Parathyroid adenoma (tissue), 2 donors: ENCODE results near the gene RAB6A.
"Not testable (repeated sequence)": the region's sequence is repeated elsewhere in the genome, so short reads cannot be mapped to it uniquely, and the experiment has no call there.

Experiments
- H2AFZ ChIP-seq: fragments of 300-600 bp; sonication (generic); one replicate; pipeline ENCODE4 v1.7.0; 2017; ENCODE audit warnings: antibody characterized with exemption, mild to moderate bottlenecking
- H3K27ac ChIP-seq: fragments of 300-600 bp; sonication (generic); one replicate; pipeline ENCODE4 v1.7.0; 2017
- H3K27me3 ChIP-seq: fragments of 300-600 bp; sonication (generic); one replicate; pipeline ENCODE4 v1.7.0; 2017; ENCODE audit warnings: low read length; ENCODE audit not compliant: control insufficient read depth, insufficient read depth
- H3K36me3 ChIP-seq: fragments of 300-600 bp; sonication (generic); one replicate; pipeline ENCODE4 v1.7.0; 2017; ENCODE audit warnings: low read length; ENCODE audit not compliant: control insufficient read depth, insufficient read depth
- H3K4me1 ChIP-seq: fragments of 300-600 bp; sonication (generic); one replicate; pipeline ENCODE4 v1.7.0; 2017; ENCODE audit warnings: control low read depth
- H3K4me2 ChIP-seq: fragments of 300-600 bp; sonication (generic); one replicate; pipeline ENCODE4 v1.7.0; 2017; ENCODE audit warnings: low read length
- H3K4me3 ChIP-seq: fragments of 300-600 bp; sonication (generic); one replicate; pipeline ENCODE4 v1.7.0; 2017; ENCODE audit warnings: low read depth, low read length
- H3K79me2 ChIP-seq: fragments of 300-600 bp; sonication (generic); one replicate; pipeline ENCODE4 v1.7.0; 2017; ENCODE audit warnings: control low read depth
- H3K9ac ChIP-seq: fragments of 300-600 bp; sonication (generic); one replicate; pipeline ENCODE4 v1.7.0; 2017; ENCODE audit warnings: mild to moderate bottlenecking
- H3K9me3 ChIP-seq: fragments of 300-600 bp; sonication (generic); one replicate; pipeline ENCODE4 v1.7.0; 2017; ENCODE audit warnings: low read length; ENCODE audit not compliant: control insufficient read depth
- CTCF ChIP-seq: fragments of 300-600 bp; sonication (generic); IDR thresholded peaks from one replicate; pipeline ENCODE4 v1.7.0; 2017; ENCODE audit warnings: antibody characterized with exemption, mild to moderate bottlenecking
- donor health status: primary hyperparathyroidism.

The RAB6A gene

GRCh38 chr11:73757598-73757997, 3.3 kb downstream of the RAB6A start:
- Histone ChIP-seq H3K4me1 (no peaks in the 10 kb centered on the region), H2AFZ (no peak overlapping the region), H3K4me3 (no peak overlapping the region), H3K4me2 (no peak overlapping the region), H3K79me2 (peaks cover 35% of the 10 kb centered on the region), H3K36me3 (no peaks in the 10 kb centered on the region), H3K27ac (no peak overlapping the region), H3K27me3 (no peaks in the 10 kb centered on the region), H3K9me3 (no peaks in the 10 kb centered on the region), H3K9ac (no peak overlapping the region)
- TF ChIP-seq CTCF: no peak

GRCh38 chr11:73755670-73756069, 5.2 kb downstream of the RAB6A start:
- Histone ChIP-seq H3K27ac (no peak overlapping the region), H3K4me1 (no peaks in the 10 kb centered on the region), H3K4me3 (no peak overlapping the region), H3K9me3 (no peaks in the 10 kb centered on the region), H2AFZ (no peak overlapping the region), H3K4me2 (no peak overlapping the region), H3K36me3 (no peaks in the 10 kb centered on the region), H3K27me3 (no peaks in the 10 kb centered on the region), H3K9ac (no peak overlapping the region), H3K79me2 (peaks cover 40% of the 10 kb centered on the region)
- no peak for TF ChIP-seq CTCF

- no peak overlapping the region for H3K9ac ChIP-seq
- H3K9me3 ChIP-seq: no peaks in the 10 kb centered on the region
- H3K4me3 ChIP-seq: no peak overlapping the region
- no peaks in the 10 kb centered on the region for H3K27me3 ChIP-seq
- no peak overlapping the region for H3K4me2 ChIP-seq
- peaks cover 41% of the 10 kb centered on the region for H3K79me2 ChIP-seq
- no peak for TF ChIP-seq CTCF
- H2AFZ ChIP-seq: no peak overlapping the region
- H3K36me3 ChIP-seq: no peaks in the 10 kb centered on the region
- H3K4me1 ChIP-seq: no peaks in the 10 kb centered on the region
- H3K27ac ChIP-seq: no peak overlapping the region
Measured at GRCh38 chr11:73753938-73754337, 6.9 kb downstream of the RAB6A start.

GRCh38 chr11:73752903-73753302, 8.0 kb downstream of the RAB6A start:
- H2AFZ ChIP-seq: no peak overlapping the region
- H3K79me2 ChIP-seq: peaks cover 40% of the 10 kb centered on the region
- H3K9ac ChIP-seq: no peak overlapping the region
- H3K27me3 ChIP-seq: no peaks in the 10 kb centered on the region
- no peaks in the 10 kb centered on the region for H3K36me3 ChIP-seq
- no peaks in the 10 kb centered on the region for H3K9me3 ChIP-seq
- H3K27ac ChIP-seq: no peak overlapping the region
- H3K4me2 ChIP-seq: no peak overlapping the region
- TF ChIP-seq CTCF: no peak
- H3K4me3 ChIP-seq: no peak overlapping the region
- no peaks in the 10 kb centered on the region for H3K4me1 ChIP-seq

GRCh38 chr11:73752216-73752867, 8.5 kb downstream of the RAB6A start:
- Histone ChIP-seq H3K4me1 (no peaks in the 10 kb centered on the region), H3K9me3 (no peaks in the 10 kb centered on the region), H3K79me2 (peaks cover 39% of the 10 kb centered on the region), H3K9ac (no peak overlapping the region), H3K27ac (no peak overlapping the region), H3K4me3 (no peak overlapping the region), H2AFZ (no peak overlapping the region), H3K4me2 (no peak overlapping the region), H3K27me3 (no peaks in the 10 kb centered on the region), H3K36me3 (no peaks in the 10 kb centered on the region)
- TF ChIP-seq CTCF: no peak

- H3K4me1 ChIP-seq, H3K36me3 ChIP-seq, H3K9ac ChIP-seq, H3K27me3 ChIP-seq, H3K4me3 ChIP-seq, H3K9me3 ChIP-seq, H3K27ac ChIP-seq, H3K4me2 ChIP-seq, H2AFZ ChIP-seq: not testable (repeated sequence)
- H3K79me2 ChIP-seq: peaks cover 31% of the 10 kb centered on the region
Measured at GRCh38 chr11:73750862-73751261, 10.0 kb downstream of the RAB6A start.
